ENCODE data around the gene TGIF1. TPM values are rescaled to one million over a fixed set of nuclear protein-coding genes. Genes with fewer than 3 reads are reported as not detected.

TGIF1 gene
- total RNA-seq, 2 donors from 2014 or later: 68.0 to 80.6 TPM

GRCh38 chr18:3415110-3415509, 34.9 kb upstream of the TGIF1 start:
- TF ChIP-seq CTCF (IDR thresholded peaks at IDR 0.05): no peak
- no peak for DNase-seq
- no peak overlapping the region for H3K4me3 ChIP-seq

GRCh38 chr18:3418083-3418482, 31.9 kb upstream of the TGIF1 start:
- no peak overlapping the region for H3K4me3 ChIP-seq
- no peak for TF ChIP-seq CTCF (IDR thresholded peaks at IDR 0.05)
- H3K27ac ChIP-seq: no peak overlapping the region
- no peaks in the 10 kb centered on the region for H3K27me3 ChIP-seq
- no peaks in the 10 kb centered on the region for H3K4me1 ChIP-seq
- intact Hi-C loops (cut with DNase I): no loop called here
- no peaks in the 10 kb centered on the region for H3K9me3 ChIP-seq
- DNase-seq: no peak
- no peaks in the 10 kb centered on the region for H3K36me3 ChIP-seq
- H3K9ac ChIP-seq (ENCODE audit: low read depth in 2 of 2, low read length in 2 of 2): no peak overlapping the region

More at GRCh38 chr18:3415110-3415509, 34.9 kb upstream of the TGIF1 start:
- no peaks in the 10 kb centered on the region for H3K4me1 ChIP-seq
- H3K36me3 ChIP-seq: no peaks in the 10 kb centered on the region
- H3K27ac ChIP-seq: no peak overlapping the region
- H3K9ac ChIP-seq (ENCODE audit: low read depth in 2 of 2, low read length in 2 of 2): no peak overlapping the region
- no peaks in the 10 kb centered on the region for H3K27me3 ChIP-seq
- no peaks in the 10 kb centered on the region for H3K9me3 ChIP-seq
- intact Hi-C loops (cut with DNase I): no loop called here

- no peak for TF ChIP-seq CTCF (IDR thresholded peaks at IDR 0.05)
- H3K27ac ChIP-seq: no peak overlapping the region
- H3K9me3 ChIP-seq: no peaks in the 10 kb centered on the region
- DNase-seq: no peak
- H3K4me1 ChIP-seq: peaks cover 4% of the 10 kb centered on the region
- H3K9ac ChIP-seq (ENCODE audit: low read depth in 2 of 2, low read length in 2 of 2): no peak overlapping the region
- H3K27me3 ChIP-seq: no peaks in the 10 kb centered on the region
- H3K4me3 ChIP-seq: no peak overlapping the region
- no peaks in the 10 kb centered on the region for H3K36me3 ChIP-seq
- intact Hi-C loops (cut with DNase I): no loop called here
Observed at GRCh38 chr18:3420919-3421279, 29.1 kb upstream of the TGIF1 start.

- no peak for TF ChIP-seq CTCF (IDR thresholded peaks at IDR 0.05)
- no peaks in the 10 kb centered on the region for H3K27me3 ChIP-seq
- H3K27ac ChIP-seq: no peak overlapping the region
- DNase-seq: no peak
- intact Hi-C loops (cut with DNase I): no loop called here
- H3K9ac ChIP-seq (ENCODE audit: low read depth in 2 of 2, low read length in 2 of 2): no peak overlapping the region
- peaks cover 4% of the 10 kb centered on the region for H3K4me1 ChIP-seq
- H3K9me3 ChIP-seq: no peaks in the 10 kb centered on the region
- no peak overlapping the region for H3K4me3 ChIP-seq
- no peaks in the 10 kb centered on the region for H3K36me3 ChIP-seq
Observed at GRCh38 chr18:3422905-3423304, 27.1 kb upstream of the TGIF1 start.

- DNase-seq: no peak
- H3K27ac ChIP-seq: no peak overlapping the region
- intact Hi-C loops (cut with DNase I): no loop called here
Observed at GRCh38 chr18:3424280-3424890, 25.6 kb upstream of the TGIF1 start.

More at GRCh38 chr18:3424280-3424890, 25.6 kb upstream of the TGIF1 start:
- Histone ChIP-seq H3K9ac (ENCODE audit: low read depth in 2 of 2, low read length in 2 of 2) (no peak overlapping the region), H3K4me1 (peaks cover 4% of the 10 kb centered on the region), H3K4me3 (no peak overlapping the region), H3K9me3 (no peaks in the 10 kb centered on the region), H3K27me3 (no peaks in the 10 kb centered on the region), H3K36me3 (no peaks in the 10 kb centered on the region)
- no peak for TF ChIP-seq CTCF (IDR thresholded peaks at IDR 0.05)
